KBM-7 (cell line): ENCODE measurements around the gene PRPF40A.
"Not testable (repeated sequence)": the region's sequence is repeated elsewhere in the genome, so short reads cannot be mapped to it uniquely, and the experiment has no call there.

Experiments used
- DNase-seq: peaks from one replicate; pipeline ENCODE4 v3.0.0-alpha.2; 2015
- in situ Hi-C: fragments of 300-500 bp; cut with MboI; formaldehyde crosslinking; loops from 2 replicates; pipeline ENCODE4 v1.14.3; 2020; ENCODE audit warnings: low sequenced_read_pairs, low pct_unique_long_range_greater_than_20kb, mixed read lengths

PRPF40A gene

DNA sequence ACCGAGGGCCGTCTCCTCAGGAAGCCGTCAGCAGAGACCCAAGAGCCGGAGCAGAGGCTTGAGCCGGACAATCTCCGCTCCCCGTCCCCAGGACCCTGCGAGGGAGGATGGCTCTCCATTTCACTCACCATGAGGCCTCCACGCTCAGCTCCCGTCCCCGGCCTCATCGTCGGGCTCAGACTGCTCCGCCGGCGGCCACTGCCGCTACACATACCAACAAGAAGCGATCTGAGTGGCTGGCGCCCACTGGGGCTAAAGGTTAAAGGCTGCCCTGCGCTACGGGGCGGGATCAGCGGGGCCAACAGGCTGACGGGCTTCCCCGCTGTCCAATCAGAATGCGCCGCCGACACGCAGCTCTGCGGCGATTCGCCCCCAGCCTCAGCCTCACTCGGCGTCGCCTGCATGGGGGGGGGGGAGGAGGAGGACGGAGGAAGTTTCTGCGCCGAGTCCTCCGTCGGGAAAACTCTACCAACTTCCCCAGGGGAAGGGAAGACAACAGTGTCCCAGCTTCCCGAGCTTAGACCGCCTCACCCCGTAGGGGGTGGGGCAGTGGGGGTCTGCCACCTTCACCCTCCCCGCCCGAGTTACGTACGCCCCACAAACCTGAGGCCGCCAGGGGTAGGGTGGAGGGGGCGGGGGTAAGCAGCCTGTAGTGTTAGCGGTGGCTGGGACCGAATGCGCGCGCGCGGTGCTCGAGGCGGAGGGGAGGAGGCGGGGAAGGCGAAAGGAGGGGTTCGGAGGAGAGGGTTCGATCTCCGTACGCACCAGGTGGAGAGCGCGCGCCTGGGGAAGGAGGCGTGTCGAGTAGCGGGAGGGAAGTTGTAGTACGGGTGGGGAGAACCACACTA, at the start of gene PRPF40A:
TSS of gene PRPF40A (minus strand) at position 234 of the 848 bp plus-strand sequence. CDS start at position 212, 22 bp downstream.
- DNase-seq, result peak; percentile 98
- in situ Hi-C loops, result no loop called here

DNA sequence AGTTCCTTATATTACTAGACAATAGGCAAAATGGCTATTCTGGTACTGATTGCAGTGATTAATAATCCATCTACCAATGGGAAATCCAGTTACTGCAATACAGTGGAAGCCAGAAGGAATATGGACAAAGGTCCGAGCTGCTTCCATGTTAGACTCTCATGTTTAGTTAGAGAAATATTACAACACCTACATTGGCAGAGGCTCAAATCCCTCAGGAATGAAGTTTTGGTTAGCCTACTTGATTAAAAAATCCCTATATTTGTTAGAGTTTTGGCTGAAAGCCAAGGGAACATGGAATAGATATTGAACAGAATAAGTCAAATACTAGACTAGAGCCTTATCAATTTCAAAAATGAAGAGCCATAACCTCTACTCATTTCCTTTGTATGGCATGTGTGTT, 49.7 kb upstream of the PRPF40A start:
- no peak for DNase-seq
- in situ Hi-C loops, result no loop called here

DNA sequence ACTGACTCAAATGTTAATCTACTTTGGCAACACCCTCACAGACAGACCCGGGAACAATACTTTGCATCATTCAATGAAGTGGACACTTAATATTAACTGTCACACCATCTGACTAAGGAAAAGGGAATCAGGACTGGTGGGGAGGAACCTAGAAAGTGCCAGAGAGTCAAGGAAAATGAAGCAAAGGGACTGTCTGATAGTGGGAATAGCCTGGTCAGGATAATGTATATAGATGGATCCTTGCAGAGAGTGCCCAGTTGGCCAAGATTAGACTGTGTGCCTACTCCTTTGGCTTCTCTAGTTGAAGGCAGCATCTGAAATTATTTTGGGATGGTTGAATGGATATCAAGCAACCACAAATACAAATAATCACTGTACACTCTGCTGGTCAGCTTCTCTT, 46.4 kb upstream of the PRPF40A start:
- no peak for DNase-seq
- in situ Hi-C loops, result no loop called here

DNA sequence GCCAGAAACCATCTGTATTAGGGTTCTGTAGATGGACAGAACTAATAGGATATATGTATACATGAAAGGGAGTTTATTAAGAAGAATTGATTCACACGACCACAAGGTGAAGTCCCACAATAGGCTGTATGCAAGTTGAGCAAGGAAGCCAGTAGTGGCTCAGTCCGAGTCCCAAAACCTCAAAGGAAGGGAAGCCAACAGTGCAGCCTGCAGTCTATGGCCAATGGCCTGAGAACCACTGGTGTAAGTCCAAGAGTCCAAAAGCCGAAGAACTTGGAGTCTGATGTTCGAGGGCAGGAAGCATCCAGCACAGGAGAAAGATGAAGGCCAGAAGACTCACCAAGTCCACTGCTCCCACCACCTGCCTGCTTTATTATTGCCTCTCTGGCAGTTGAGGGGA, 45.9 kb upstream of the PRPF40A start:
- DNase-seq, in situ Hi-C loops: not testable (repeated sequence)

DNA sequence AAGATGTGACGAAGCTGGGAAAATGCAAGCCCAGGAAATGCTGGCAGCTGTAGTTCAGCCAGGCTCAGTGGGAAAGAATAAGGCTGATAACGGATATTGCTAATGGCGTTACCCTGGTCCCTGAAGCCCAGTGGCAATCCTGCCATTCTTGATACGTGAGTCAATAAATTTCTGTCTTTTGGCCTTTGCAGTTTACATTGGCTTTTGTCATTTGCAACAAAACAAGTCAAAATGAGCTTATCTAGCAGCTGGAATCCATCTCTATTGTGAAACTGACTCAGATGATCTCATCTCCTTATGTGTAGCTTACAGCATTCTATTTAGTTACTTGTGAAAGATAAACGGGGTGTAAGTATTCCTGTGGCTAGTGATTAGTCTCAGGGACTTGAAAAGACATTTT, 44.9 kb upstream of the PRPF40A start:
- no peak for DNase-seq
- in situ Hi-C loops, result no loop called here

DNA sequence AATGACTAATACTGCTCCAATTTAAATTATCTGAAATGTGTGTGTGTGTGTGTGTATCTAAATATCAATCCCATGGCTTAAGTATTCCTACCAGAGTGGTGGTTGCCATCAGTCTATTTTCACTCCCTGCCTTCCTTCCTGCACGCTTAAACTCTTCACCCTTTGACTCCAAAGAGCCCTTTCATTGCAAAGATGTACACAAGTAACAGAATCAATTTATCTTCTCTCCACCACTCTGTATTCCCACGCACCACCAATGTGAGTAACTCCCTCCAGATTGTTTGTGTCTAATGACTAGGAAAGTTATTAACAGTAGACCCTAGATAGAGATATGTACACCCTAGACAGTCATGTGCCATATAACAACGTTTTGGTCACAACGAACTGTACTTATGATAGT, 44.0 kb upstream of the PRPF40A start:
- in situ Hi-C loops, result no loop called here
- DNase-seq, result no peak

DNA sequence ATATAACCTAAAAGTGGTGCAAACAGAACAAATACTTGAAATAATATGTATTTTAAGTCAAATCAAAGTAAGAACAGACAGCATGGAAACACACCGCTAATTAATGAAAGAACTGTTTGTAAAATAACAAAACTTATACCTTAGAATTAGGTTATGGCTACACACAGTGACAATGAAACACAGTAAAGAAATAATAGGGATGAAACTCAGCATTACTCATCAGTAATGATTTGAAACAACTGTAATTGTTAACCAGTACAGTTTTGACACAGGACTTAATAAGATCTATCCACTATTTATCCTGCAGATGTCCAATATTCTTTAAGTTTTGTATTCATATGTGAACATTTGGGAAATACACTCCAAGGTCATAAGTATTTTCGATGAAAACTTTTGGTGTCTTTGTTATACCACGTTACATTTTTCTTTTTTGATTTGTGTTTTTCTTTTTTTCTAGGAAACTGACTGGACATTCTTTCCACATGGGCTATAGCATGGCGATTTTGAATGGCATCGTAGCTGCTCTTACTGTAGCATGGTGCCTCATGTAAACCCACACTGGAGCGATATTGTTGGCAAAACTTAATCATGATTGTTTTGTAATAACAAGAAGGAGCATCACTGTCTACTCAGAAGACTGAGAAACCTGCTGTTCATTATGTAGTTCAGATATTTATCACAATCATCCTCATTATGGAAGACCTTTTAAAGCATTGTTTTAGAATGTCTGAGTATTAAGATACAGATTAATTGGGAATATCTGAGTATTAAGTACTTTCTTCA, 42.2 kb upstream of the PRPF40A start:
- no peak for DNase-seq
- in situ Hi-C loops, result no loop called here

DNA sequence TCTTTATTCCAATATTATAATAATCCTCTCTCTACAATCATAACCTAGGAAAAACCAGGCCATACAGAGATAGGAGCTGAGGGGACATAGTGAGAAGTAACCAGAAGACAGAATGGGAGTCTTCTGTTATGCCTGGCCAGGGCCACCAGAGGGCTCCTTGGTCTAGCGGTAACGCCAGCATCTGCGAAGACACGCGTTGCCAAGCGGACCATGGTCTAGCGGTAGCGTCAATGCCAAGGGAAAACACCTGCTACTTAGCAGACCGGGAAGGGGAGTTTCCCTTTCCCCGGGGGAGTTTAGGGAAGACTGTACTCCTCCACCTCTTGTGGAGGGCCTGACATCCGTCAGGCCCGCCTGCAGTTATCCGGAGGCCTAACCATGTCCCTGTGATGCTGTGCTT, 37.8 kb upstream of the PRPF40A start:
- in situ Hi-C loops, result no loop called here

DNA sequence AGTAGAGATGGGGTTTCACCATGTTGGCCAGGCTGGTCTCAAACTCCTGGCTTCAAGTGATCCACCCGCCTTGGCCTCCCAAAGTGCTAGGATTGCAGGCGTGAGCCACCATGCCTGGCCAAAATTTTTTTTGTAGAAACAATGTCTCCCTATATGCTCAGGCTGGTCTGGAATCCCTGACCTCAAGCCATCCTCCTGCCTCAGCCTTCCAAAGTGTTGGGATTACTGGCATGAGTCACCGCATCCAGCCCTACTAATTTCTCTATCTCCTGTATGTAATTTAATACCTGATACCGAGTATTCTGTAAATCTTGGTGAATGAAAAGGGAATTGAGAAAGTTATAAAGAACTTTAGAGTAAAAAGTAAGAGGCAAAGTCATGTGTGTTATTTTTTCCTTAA, 30.5 kb upstream of the PRPF40A start:
- in situ Hi-C loops, DNase-seq: not testable (repeated sequence)

More for the DNA sequence above, 37.8 kb upstream of the PRPF40A start:
- DNase-seq, result no peak

DNA sequence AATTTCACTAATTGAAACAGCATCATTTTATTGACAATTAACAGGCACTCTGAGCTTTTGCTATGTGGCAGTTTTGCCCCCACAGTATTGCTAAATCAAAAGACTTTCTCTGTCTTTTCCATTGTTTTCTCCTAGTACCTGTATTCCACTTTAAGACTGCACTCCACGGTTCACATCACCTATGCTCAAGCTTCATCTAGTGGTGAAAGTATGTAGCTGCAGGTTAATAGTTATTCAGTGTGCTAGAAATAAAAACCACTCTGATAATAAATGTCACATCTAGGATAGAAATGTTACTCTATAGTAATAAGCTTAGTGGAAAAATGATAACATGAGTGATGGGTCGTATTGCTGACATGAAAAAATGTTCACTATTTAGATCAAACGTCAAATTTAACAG, 25.7 kb upstream of the PRPF40A start:
- in situ Hi-C loops, result no loop called here
- DNase-seq, result no peak

DNA sequence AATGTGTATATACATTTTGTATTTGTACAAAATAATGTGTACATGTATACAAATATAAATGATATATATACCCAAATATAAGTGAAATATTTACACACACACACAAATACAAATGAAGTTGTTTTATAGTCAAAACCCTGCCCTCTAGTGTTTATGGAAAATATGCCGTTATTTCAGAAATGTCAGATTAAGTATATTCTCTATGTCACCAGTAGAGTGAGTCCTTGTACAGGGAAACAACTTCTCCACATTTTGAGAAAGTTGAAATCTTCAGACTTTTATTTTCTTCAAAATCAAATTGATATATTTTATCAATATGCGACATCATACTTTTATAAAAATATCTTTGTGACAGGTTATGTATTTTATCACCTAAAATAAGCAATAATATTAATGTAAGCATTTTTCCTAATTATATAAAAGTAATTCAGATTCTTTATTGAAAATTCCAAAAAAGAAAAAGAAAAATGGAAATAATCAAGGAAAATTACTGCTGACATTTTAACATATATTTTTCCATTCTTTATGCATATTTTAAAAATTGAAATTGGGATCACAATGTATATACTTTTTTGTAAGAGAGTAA, 23.6 kb upstream of the PRPF40A start:
- peak; percentile 77 for DNase-seq
- in situ Hi-C loops, result no loop called here

DNA sequence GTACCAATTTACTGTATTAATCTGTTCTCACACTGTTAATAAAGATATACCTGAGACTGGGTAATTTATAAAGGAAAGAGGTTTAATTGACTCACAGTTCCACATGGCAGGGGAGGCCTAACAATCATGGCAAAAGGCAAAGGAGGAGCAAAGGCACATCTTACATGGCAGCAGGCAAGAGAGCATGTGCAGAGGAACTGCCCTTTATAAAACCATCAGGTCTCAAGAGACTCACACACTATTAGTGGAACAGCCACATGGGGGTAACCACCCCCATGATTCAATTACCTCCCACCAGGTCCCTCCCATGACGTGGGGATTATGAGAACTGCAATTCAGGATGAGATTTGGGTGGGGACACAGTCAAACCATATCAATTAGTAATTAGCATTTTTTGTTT, 22.4 kb upstream of the PRPF40A start:
- DNase-seq, in situ Hi-C loops: not testable (repeated sequence)

DNA sequence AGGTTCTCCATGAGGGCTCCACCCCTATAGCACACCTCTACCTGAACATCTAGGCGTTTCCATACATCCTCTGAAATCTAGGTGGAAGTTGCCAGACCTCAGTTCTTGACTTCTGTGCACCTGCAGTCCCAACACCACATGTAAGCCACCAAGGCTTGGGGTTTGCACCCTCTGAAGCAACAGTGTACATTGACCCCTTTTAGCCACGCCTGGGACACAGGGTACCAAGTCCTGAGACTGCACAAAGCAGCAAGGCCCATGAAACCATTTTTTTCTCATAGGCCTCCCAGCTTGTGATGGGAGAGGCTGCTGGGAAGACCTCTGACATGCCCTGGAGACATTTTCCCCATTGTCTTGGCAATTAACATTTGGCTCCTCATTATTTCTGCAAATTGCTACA, 21.2 kb upstream of the PRPF40A start:
- in situ Hi-C loops, result no loop called here

DNA sequence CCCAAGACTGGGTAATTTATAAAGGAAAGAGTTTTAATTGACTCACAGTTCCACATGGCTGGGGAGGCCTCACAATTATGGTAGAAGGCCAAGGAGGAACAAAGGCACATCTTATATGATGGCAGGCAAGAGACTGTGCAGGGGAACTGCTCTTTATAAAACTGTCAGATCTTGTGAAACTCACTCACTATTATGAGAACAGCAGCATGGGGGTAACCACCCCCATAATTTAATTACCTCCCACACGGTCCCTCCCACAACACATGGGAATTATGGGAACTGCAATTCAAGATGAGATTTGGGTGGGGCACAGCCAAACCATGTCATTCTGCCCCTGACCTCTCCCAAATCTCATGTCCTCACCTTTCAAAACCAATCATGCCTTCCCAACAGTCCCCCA, 20.2 kb upstream of the PRPF40A start:
- DNase-seq, in situ Hi-C loops: not testable (repeated sequence)

More for the DNA sequence above, 21.2 kb upstream of the PRPF40A start:
- no peak for DNase-seq

DNA sequence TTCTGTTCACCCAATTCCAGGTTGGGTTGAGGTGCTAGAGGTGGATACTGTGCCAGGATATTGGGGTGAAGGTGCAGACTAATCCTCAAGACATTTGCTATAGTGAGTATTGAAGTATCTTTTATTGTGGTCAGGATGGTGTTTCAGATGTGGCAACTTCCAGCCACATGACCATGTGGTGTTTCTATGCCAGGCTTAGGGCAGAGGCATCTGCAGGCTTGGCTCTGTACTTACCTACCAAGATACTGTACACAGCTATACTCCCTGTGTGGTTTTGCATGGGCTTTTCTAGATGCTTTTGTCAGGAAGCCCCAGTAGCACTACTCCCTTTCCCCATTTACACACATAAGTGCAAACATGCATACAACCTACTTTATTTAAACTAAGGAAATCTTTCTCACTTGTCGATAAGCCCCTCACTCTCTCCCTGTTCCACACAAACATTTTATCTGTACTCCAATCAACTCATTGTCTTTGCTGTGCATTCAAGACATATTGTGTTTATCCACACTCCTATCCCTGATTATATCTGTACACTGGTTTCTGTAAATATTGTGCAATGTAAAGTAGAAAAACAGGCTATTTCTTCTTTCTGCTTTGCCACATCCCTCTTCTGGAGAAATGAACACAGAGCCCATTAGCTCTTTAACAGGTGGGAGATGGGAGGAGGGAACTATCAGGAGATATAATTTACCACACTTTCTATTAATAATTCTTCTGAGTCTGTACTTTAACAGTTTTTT, 13.5 kb upstream of the PRPF40A start:
- in situ Hi-C loops, result no loop called here
- peak; percentile 40 for DNase-seq

DNA sequence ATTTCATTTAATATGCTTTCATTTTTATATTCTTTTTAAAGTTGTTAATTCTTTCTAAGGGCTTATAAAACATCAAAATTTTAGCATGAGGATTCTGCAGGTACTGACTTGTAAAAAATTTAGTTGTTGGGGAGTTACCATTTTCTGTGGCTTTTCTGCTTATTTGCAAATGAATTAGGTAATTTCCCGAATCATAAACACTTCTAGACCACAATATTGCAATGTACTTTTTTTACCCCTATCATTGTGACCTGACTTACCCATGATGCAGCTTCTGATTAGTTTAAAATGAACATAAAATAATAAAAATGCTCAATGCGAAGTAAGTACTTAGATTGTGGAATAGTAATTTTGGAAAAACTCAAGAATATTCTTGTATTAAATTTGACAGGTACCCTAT, 12.6 kb upstream of the PRPF40A start:
- DNase-seq, result no peak
- in situ Hi-C loops, result no loop called here

DNA sequence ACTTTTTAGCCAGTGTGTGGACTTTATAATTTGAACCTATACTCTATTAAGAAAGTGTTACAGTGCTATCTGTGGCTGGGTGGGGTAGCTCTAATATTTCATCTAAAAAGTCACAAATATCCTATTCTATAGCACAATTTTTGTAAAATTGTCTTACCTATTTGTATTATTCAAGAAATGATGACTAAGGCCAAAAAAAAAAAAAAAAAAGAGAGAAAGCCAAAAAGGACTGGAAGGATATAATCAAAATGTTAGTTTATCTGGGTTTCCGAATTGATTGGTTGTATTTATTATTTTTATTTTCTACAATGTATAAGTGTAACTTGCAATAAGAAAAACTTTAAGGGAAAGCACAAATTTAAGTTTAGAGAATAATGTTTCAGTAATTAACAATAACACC, 6.7 kb upstream of the PRPF40A start:
- in situ Hi-C loops, result no loop called here
- no peak for DNase-seq

DNA sequence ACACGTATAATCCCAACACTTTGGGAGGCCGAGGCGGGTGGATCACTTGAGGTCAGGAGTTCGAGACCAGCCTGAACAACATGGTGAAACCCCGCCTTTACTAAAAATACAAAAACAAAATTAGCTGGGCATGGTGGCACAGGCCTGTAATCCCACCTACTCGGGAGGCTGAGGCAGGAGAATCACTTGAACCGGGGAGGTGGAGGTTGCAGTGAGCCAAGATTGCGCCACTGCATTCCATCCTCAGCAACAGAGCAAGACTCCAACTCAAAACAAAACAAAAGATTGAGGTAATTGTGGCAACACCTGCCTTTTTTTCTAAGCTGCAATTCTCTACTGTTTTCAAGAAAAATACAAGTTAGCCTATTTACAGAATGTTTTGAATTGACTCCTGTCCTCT, 5.4 kb upstream of the PRPF40A start:
- DNase-seq, in situ Hi-C loops: not testable (repeated sequence)

DNA sequence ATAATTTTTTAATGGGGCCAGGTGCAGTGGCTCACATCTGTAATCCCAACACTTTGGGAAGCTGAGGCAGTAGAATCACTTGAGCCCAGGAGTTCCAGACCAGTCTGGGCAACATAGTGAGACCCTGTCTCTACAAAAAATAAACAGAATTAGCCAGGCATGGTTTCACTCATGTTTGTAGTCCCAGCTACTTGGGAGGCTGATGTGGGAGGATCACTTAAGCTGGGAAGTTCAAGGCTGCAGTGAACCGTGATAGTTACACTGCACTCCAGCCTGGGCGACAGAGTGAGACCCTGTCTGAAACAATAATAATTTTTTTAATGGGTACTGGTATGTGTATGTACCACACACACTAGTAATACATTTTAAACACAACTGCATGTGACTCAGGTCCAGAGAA, 3.5 kb upstream of the PRPF40A start:
- no peak for DNase-seq
- in situ Hi-C loops, result no loop called here
